GM12878 (cell line): ENCODE results near the gene CNN2. TPM values are rescaled to one million over a fixed set of nuclear protein-coding genes. Genes with fewer than 3 reads are reported as not detected.

Experiments
- ATAC-seq: fragments of 200-7000 bp; cut with Tn5 transposase; 3 replicates; pipeline ENCODE4 v1.9.1; 2020; ENCODE audit warnings: mild to moderate bottlenecking, moderate library complexity
- BruUV-seq: library from RNA; stranded (reverse); fragments of 400-500 nt; replicated peaks from 2 replicates; lab custom pipeline; 2021; lab: Mats Ljungman, UMichigan
- CTCF ChIA-PET: fragments of 300-600 bp; sonication (Branson Sonifier 250); formaldehyde crosslinking; extraction: SDS; loops from one replicate; lab custom pipeline; 2021; ENCODE audit warnings: inconsistent platforms; lab: Yijun Ruan, JAX
- POLR2A ChIA-PET: fragments of 350-600 bp; formaldehyde crosslinking; extraction: SDS; loops from one replicate; lab custom pipeline; 2021; ENCODE audit warnings: inconsistent platforms; lab: Charles Lee
- RAD21 ChIA-PET: fragments of 300-600 bp; sonication (Branson Sonifier 250); formaldehyde crosslinking; loops from one replicate; lab custom pipeline; 2023; ENCODE audit warnings: antibody characterized with exemption; ENCODE audit not compliant: unreplicated experiment; lab: Charles Lee
- SMC1A ChIA-PET: fragments of 300-600 bp; sonication (Branson Sonifier 250); formaldehyde crosslinking; loops from one replicate; lab custom pipeline; 2023; ENCODE audit not compliant: unreplicated experiment, uncharacterized antibody; lab: Charles Lee
- DNase-seq: peaks from one replicate; pipeline ENCODE4 v3.0.0-alpha.2; 2011; ENCODE audit warnings: low read depth, low spot score
- FAIRE-seq: peaks from 3 replicates; lab custom pipeline; 2011; peaks lifted over from hg19 to GRCh38; lab: Jason Lieb, UNC
- H2AFZ ChIP-seq: 2 replicates; pipeline ENCODE4 v1.6.0; 2011; ENCODE audit warnings: low read depth, low read length, control low read depth; ENCODE audit not compliant: control insufficient read depth
- H3K27ac ChIP-seq: 2 replicates; pipeline ENCODE4 v1.5.1; 2011; ENCODE audit warnings: control low read depth; ENCODE audit not compliant: control insufficient read depth, insufficient read depth
- H3K27me3 ChIP-seq, 2 experiments: replicated peaks in 1 of 2; 2 replicates each; pipeline versions ENCODE4 v1.6.0 to v1.6.1; 2011; ENCODE audit warnings: low read length in 1 of 2; ENCODE audit not compliant: control insufficient read depth in 2 of 2, insufficient read depth in 2 of 2
- H3K36me3 ChIP-seq, 2 experiments: 2 replicates each; pipeline ENCODE4 v1.5.1; 2011; ENCODE audit warnings: low read length in 1 of 2; ENCODE audit not compliant: control insufficient read depth in 2 of 2, insufficient read depth in 2 of 2
- H3K4me1 ChIP-seq: 2 replicates; pipeline ENCODE4 v1.6.1; 2011; ENCODE audit warnings: mild to moderate bottlenecking, low read length, moderate library complexity, mixed read lengths; ENCODE audit not compliant: control insufficient read depth, insufficient read depth
- H3K4me2 ChIP-seq: 2 replicates; pipeline ENCODE4 v1.6.0; 2011; ENCODE audit warnings: control low read depth; ENCODE audit not compliant: control insufficient read depth, insufficient read depth
- H3K4me3 ChIP-seq: fragments of 200-600 bp; sonication (generic); 2 replicates; pipeline ENCODE4 v1.5.1; 2016
- H3K79me2 ChIP-seq: 2 replicates; pipeline ENCODE4 v1.6.0; 2011; ENCODE audit warnings: low read length; ENCODE audit not compliant: control insufficient read depth, insufficient read depth
- H3K9ac ChIP-seq: 2 replicates; pipeline ENCODE4 v1.8.0; 2011; ENCODE audit warnings: low read length, control low read depth, mixed read lengths; ENCODE audit not compliant: control insufficient read depth, insufficient read depth
- H3K9me3 ChIP-seq: replicated peaks from 3 replicates; pipeline ENCODE4 v1.5.1; 2011; ENCODE audit warnings: mild to moderate bottlenecking, low read length; ENCODE audit not compliant: control insufficient read depth, insufficient read depth
- H4K20me1 ChIP-seq: 2 replicates; pipeline ENCODE4 v1.6.0; 2011; ENCODE audit not compliant: control insufficient read depth, insufficient read depth
- FOS ChIP-seq: IDR thresholded peaks from 3 replicates; pipeline ENCODE4 v1.6.1; 2011; ENCODE audit warnings: borderline replicate concordance; ENCODE audit not compliant: insufficient read length; ENCODE audit errors: extremely low read depth
- IKZF1 ChIP-seq: fragments of 450-650 bp; conservative IDR thresholded peaks from 2 replicates; pipeline ENCODE4 v1.6.1; 2017; ENCODE audit warnings: antibody characterized with exemption, mild to moderate bottlenecking
- IKZF2 ChIP-seq, 2 experiments: fragments of 450-650 bp; IDR thresholded peaks; 2 replicates each; pipeline ENCODE4 v1.6.1; 2017; ENCODE audit warnings: mild to moderate bottlenecking in 2 of 2, moderate library complexity in 2 of 2
- NFXL1 ChIP-seq: fragments of 450-650 bp; IDR thresholded peaks from 2 replicates; pipeline ENCODE4 v1.6.1; 2017; ENCODE audit warnings: antibody characterized with exemption, mild to moderate bottlenecking, borderline replicate concordance
- NR2F1 ChIP-seq: fragments of 450-650 bp; conservative IDR thresholded peaks from 2 replicates; pipeline ENCODE4 v1.6.1; 2017; ENCODE audit warnings: mild to moderate bottlenecking
- POLR2A ChIP-seq: IDR thresholded peaks from 2 replicates; pipeline ENCODE4 v1.6.1; 2011; ENCODE audit warnings: low read depth, mild to moderate bottlenecking, low read length
- POU2F2 ChIP-seq: IDR thresholded peaks from 3 replicates; pipeline ENCODE4 v1.6.1; 2011; ENCODE audit warnings: low read depth, mild to moderate bottlenecking, low read length, borderline replicate concordance
- WGBS: methylation state at CpG from one replicate; pipeline ENCODE4 v1.1.6; 2016; ENCODE audit warnings: low lambda C conversion rate; ENCODE audit not compliant: insufficient replicate concordance, insufficient coverage; ENCODE audit errors: missing lambda C conversion rate; 5-methylcytosine and 5-hydroxymethylcytosine counted together
- in situ Hi-C: fragments of 300-500 bp; cut with MboI; formaldehyde crosslinking; loops from 9 replicates; pipeline ENCODE4 v1.14.3; 2018; ENCODE audit warnings: mixed read lengths
- intact Hi-C: fragments of 100-400 bp; cut with micrococcal nuclease; formaldehyde crosslinking; loops from one replicate; pipeline ENCODE4 v1.14.2; 2022; ENCODE audit not compliant: unreplicated experiment
- polyA plus RNA-seq, 11 experiments: library from polyadenylated mRNA; depleted of rRNA in 4 of 11; unstranded in 6 of 11; stranded (reverse) in 5 of 11; fragments of >200 nt; fragmentation: Nextera tagmentation in 4 of 11; fragmentation: Illumina TruSeq in 1 of 11; extraction: Ambion mirVana in 4 of 11; extraction: Trizol in 1 of 11; gene quantifications; 1 replicate in 1 of 11; 2 replicates in 10 of 11; pipeline versions ENCODE4 v1.2.1 to v1.2.3, GENCODE V29; 2011 to 2016; ENCODE audit warnings: inconsistent platforms in 2 of 11, missing spikeins in 2 of 11, low read depth in 1 of 11
- total RNA-seq, 4 experiments: library from RNA; depleted of rRNA in 3 of 4; stranded (reverse); fragments of >200 nt in 3 of 4; fragmentation: Illumina TruSeq in 1 of 4; extraction: Trizol in 1 of 4; gene quantifications; 2 replicates each; pipeline versions ENCODE4 v1.2.1 to v1.2.3, GENCODE V29; 2013 to 2021
- TF ChIP-seq, protein P1 (sequence below): IDR thresholded peaks from 2 replicates; pipeline ENCODE4 v1.6.1; 2012; ENCODE audit warnings: low read depth, low read length, improper control_type of control experiment

The CNN2 gene
- total and polyA plus RNA-seq, 10 of the 15 experiments (the other 5 are each of a cell fraction or from before 2014, with no cell fraction given): 34.7 to 311 (median 172) TPM

DNA sequence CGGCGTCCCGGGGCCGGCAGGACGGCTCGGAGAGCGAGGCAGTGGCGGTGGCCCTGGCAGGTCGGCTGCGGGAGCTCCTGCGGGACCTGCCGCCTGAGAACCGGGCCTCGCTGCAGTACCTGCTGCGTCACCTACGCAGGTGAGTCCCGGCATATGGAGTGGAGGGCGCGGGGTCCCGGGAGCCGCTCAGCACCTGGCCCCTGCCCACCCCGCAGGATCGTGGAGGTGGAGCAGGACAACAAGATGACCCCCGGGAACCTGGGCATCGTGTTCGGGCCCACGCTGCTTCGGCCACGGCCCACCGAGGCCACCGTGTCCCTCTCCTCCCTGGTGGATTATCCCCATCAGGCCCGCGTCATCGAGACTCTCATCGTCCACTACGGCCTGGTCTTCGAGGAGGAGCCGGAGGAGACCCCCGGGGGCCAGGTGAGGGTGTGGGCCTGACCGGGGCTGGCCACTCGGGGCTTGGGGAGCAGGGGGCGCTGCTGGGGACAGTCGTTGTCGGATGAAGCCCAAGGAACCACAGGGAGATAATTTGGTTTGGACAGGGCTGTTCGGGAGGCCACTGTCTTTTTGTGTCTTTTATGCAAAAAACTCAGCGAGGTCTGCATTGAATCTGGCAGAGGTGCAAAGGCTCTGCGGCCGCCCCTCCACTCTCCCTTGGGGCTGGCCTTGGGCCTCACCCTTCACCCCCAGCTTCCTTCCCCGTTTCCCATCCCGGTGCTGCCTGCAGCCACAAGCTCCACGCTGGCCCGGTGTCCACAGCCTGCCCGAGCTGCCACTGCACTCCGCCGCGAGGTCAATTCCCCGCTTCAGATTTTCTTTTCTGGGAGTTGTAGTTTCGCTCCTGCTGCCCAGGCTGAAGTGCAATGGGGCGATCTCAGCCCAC, 56.8 kb downstream of the CNN2 start (continued):
- no peak for TF ChIP-seq FOS

DNA sequence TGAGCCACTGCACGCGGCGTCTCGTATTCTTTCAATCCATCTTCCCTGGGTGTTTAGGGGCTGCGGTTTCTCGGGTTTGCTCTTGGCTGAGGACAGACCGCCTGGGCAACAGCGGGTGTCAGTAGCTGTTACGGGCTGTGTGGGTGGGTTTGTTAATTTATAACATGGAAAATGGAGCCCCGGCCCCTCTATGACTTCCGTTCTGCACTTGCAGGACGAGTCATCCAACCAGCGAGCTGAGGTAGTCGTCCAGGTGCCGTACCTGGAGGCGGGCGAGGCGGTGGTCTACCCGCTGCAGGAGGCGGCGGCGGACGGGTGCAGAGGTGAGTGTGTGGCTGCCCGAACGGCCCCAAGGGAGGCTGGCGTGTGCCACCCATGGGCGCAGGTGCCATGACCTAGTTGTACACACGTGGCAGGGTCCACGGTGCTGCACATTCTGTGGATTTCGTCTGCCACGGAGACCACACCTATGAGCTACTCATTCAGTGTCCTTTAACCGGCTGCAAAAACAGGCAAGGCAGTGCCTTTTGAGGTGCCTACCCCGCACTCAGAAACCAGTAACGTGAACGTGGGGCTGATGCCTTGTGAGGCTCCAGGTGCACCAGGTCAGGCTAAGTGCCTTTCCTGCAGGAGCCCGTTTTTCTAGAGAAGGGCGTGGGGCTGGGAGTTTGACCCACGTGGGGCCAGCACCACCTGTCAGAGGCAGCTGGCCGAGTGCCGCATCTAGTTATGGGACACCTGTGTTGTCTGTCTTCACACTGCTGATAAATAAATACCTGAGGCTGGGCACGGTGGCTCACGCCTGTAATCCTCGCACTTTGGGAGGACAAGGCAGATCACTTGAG, 57.8 kb downstream of the CNN2 start:
- ChIA-PET RAD21 (no interaction called here), POLR2A (interaction anchor here (1.3 to 1.7 kb wide), 2 partner anchors 10 to 12 kb away, joined by 3 to 5 read pairs; no protein-coding TSS in a partner anchor), SMC1A (interaction anchor here (1.0 kb wide), 1 partner anchor 26 kb away, joined by 3 read pairs; no protein-coding TSS in a partner anchor), CTCF (interaction anchor here (1.1 kb wide), 1 partner anchor 29 kb away, joined by 6 read pairs; no protein-coding TSS in a partner anchor)
- 65% methylated on average over 41 of the region's 43 CpGs for WGBS
- Histone ChIP-seq H3K27ac (no peak overlapping the region), H3K9me3 (no peaks in the 10 kb centered on the region), H2AFZ (no peak overlapping the region), H4K20me1 (no peaks in the 10 kb centered on the region; the same call in 1 of the 2 replicates), H3K4me2 (no peak overlapping the region), H3K36me3 (peaks cover 15 to 69% of the 10 kb centered on the region in 2 experiments), H3K4me1 (peaks cover 30% of the 10 kb centered on the region), H3K27me3 (no peaks in the 10 kb centered on the region), H3K9ac (no peak overlapping the region), H3K79me2 (no peaks in the 10 kb centered on the region; the same call in 1 of the 2 replicates), H3K4me3 (no peak overlapping the region)
- in situ Hi-C loops: no loop called here
- DNase-seq (no peak), ATAC-seq (no peak), FAIRE-seq (no peak)
- intact Hi-C loops: no loop called here
- TF ChIP-seq, protein P1, sequence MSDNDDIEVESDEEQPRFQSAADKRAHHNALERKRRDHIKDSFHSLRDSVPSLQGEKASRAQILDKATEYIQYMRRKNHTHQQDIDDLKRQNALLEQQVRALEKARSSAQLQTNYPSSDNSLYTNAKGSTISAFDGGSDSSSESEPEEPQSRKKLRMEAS: no peak
- TF ChIP-seq IKZF1: peak; percentile 63
- no peak for TF ChIP-seq NFXL1
- TF ChIP-seq POU2F2: peak; percentile 14; the same call in 1 of the 3 replicates
- no peak for TF ChIP-seq NR2F1
- TF ChIP-seq POLR2A: peak; percentile 52; the same call in 1 of the 2 replicates
- peak; percentile 14 to 22; a peak in 1 of 4 replicates for TF ChIP-seq IKZF2 (IDR thresholded peaks at IDR 0.05)
- BruUV-seq: no TSS peak
